HG03025 (cell line): ENCODE data around the gene ATP4B.

Experiments
- ATAC-seq: cut with Tn5 transposase; IDR thresholded peaks from one replicate; pipeline ENCODE4 v1.9.1; 2021; ENCODE audit warnings: mild to moderate bottlenecking, moderate library complexity; ENCODE audit not compliant: unreplicated experiment, low FRiP score

Gene ATP4B

DNA sequence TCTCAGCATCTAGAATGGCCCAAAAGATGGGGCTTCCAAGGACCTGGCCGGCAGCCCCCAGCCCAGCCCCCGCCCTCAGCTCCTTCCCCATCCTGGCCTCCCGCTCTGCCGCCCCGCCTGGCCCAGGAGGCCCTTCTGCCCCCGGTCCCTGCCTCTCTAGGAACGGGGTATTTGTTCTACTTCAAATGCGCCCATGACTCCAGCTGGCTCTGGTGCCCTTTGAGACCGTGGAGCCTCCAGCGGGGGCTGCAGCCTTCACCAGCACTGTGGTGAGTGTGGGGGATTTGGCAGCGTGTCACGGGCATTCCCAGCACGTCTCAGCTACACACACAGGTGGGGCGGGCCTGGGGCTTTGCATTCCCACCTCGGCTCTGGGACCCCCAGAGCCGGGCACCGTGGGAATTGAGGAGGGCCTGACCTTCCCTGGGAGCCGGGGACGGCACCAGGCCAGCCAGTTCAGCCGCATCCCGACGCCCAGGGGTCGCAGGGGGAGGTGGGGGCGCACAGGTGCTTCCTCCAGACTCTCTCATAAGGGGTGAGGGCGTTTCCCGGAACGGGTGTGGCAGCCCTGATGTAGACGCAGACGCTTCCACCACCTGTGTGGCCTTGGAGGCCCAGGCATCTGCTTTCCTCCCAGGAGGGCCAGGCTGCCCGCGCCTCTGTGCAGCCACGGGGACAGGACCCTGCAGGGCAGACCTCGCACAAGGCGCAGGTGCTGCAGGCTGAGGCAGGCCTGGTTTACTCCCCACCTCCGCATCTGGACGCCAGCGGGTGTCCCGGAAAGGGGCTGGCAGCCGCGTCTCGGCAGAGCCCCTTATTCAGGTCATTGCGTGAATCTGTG, 947 bp downstream of the ATP4B start:
- ATAC-seq, result no peak

DNA sequence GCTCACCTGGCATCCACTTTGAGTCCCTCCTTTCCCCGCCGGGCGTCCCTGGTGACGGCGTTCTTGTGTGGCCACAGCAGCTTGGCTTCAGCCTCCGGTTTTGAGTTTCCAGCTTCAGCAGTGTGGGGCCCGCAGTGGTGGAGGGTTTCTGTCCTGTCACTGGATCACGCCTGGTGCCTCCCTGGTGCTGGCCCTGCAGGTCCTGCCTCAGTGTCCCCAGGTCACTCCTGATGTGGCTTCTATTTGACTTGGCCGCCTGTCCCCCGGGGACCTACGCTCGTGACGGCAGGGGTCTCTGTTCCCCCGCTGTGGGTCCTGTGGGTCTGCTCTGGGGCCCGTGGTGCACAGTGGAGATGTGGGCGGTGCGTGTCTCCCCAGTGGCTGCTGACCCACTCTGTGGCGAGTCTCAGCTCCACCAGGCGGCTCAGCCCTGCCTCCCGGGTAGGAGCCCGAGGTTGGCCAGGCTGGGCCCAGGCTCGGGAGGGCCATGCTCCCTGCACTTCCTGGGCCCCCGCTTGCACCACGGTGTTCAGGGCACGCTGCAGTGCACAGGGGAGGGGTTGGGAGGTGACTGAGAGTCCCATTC, 1.9 kb downstream of the ATP4B start:
- ATAC-seq, result no peak

DNA sequence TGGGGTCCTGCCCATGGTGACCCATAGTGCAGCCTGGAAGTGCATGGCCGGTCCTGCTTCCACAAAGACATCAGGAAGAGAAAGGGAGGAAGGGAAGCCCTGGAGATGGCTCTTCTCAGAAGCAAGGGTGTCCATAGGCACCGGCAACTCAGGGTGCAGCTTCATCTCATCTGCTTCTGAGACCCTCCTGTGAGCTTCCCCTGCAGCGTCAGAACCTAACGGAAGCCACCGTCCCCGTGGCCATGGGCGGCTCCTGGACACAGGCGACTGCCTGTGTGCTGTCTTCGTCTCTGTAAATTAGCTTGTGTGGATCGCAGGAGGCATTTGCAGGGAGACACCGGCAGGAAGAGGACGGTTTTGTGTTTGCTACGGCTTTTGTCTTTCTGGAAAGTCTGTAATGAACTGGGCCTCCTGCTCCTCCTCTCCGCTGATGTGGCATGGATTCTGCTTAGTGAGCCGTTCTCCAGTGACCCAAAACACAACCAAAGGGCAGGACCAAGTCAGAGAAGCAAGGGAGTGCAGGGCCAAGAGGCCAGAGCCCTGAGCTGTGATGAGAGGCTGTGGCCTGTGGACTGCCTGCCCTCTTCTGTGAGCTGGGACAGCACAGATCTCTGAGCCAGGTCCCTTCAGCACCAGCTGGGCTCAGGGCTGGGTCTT, 2.5 kb downstream of the ATP4B start:
- no peak for ATAC-seq

DNA sequence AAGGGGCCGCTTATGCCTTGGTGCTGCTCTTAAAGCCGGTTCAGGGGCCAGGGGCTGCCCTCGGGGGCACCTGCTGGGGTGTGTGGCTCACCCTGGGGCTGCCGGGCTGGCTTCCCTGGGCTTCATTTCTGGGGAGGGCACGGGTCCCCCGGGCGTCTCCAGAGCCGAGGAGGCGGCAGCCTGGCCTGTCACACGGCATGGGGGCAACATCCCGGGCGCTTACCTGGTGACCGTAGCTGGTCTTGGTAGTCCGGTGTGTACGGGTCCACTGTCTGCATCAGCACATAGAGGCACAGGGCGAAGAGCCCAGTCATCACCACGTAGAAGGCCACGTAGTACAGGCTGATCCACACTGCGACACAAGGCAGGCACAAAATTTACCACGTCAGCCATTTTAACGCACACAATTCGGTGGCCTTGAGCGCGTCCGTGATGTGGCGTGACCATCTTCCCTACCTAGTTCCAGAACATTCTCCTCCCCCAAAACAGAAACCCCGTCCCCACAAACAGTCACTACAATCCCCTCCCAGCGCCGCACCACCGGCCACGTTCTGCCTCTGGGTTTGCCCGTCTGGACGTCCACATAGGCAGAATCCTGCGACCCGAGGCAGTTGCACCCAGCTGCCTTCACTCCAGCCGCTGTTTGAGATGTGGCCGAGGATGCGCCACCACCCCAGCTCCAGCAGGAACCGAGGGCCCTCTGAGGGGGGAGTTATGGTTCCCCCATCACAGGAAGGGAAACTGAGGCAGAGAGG, 3.2 kb downstream of the ATP4B start:
- ATAC-seq, result no peak

DNA sequence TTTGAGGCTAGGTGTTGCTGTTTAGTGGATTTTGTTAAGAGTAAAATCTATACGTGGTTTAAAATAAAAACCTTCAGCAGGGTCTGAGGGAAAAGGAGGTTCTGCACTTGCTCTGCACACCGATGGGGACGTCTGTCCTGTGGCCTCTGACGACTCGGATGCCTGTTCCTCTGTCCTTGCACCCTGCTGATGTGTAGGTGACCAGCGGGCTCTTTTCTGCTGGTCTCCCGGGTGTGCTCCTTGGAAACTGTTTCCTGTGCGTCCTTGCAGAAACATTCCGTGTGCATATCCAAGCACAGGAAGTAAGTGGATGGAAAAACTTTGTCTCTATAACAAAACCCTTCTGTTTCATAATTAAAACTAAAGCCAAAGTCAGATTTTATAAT, 3.8 kb downstream of the ATP4B start:
- ATAC-seq, result no peak

DNA sequence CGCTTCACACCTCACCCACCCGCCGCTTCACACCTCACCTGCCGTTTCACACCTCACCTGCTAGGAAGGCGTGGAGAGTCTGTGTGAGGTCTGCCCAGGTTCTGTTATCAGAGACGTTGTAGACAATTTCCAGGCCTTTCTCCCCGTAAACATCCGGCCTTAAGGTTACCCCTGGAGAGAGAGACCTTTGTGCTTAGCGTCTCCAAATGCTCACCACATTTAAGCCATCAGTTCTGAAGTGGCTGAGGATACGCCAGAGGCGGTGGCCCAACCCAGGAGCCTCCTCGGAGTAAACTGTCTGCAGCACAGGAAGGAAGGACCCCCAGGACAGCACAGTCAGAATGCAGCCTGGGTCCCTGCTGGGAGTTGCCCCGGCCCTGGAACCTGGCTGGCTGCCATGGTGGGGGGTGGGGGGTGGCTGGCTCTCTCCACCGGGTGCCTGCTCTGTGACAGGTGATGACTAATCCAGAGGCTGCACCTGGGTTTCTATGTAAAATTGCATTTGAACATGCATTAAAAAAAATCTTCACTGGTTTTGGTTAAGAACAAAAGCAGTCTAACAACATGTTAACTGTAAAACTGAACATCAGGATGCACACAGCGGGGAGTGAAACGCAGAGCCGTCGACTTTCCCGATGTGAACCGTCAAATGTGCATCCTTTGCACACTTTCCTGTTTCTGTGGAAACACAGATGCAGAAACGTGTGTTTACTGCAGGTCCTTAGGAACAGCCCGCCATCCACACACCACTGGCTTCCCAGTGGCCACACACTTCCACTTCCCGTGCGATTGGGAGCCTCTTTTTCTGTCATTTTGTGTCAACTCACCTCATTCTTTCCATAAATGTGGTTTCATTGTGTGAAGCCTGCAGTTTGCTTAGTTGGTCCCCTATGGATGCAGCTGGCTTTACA, 4.5 kb downstream of the ATP4B start:
- ATAC-seq, result no peak

DNA sequence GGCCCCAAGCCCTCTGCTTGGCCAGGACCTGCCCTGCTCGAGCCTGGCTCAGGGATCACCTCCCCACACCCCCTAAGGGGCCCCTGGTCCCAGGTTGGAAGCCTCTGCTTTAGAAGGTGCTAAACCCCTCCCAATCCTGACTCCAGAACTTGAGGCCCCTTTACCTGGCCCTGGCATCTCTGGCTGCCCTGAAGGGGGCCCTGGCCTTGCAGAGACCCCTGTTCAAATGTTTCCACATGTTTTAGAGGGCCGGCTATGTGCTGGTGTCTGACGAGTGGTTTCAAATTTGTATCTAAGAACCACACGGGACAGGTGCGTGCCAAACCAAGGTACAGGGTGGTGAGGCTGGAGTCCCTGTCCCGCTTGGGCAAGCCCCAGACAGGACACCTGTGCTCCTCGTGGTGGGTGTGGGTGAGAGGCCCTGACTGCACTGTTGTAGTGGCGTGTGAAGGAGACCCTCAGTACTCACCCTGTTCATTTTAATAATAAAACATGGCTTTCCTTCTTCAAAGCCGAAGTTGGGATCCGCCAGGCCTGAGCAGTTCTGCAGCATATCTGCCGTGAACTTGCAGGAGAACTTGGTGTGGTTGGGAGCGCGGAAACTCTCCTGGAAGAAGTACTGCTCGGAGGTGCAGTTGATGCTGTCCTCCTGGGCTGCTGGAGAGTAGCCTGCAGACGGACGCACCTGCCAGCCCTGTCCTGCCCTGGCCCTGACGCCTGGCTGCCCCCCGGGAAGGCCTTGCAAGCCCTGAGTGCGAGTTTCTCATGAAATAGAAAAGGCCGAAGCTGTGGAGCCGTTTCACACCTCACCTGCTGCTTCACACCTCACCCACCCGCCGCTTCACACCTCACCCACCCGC, 5.4 kb downstream of the ATP4B start:
- no peak for ATAC-seq

DNA sequence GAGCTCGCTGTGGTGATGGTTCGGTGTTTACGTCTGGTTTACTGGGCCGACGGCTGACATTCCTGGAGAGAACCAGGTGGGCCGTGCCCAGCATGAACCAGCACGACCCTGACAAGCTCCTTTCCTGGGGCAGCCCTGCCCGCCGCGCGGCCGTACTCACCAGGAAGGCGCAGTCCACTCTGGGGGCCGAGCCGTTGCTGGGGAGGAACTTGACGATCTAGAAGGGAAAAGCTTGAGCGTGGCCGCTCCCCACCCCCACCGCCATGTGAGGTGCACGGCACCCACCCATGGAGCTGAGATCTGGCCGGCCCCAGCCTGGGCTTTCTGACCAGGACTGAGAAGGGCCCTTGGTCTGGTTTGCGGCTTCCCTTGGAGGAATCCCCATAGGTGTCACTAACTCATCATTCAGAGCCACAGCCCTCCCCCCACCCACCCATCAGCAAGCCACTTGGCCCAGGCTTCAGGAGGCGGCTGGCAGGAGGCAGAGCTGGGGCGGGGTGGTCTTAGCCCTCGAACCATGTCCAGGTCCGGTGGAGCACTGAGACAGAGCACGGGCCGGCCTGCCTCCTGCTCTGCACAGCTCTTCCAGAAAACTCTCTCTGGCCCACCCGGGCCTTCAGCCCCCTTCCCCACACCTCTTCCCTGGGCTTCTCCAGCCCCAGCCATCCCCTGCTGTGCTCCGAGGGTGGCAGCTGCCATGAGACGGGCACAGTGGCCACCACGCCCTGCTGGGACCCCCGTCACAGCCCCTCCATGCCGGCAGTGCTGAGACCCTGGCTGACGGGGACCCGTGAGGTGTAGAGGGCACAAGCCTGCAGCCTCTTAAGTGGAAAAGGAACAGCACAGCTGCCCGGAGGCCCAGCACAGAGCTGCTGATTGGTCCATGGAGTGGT, 6.2 kb downstream of the ATP4B start:
- no peak for ATAC-seq

DNA sequence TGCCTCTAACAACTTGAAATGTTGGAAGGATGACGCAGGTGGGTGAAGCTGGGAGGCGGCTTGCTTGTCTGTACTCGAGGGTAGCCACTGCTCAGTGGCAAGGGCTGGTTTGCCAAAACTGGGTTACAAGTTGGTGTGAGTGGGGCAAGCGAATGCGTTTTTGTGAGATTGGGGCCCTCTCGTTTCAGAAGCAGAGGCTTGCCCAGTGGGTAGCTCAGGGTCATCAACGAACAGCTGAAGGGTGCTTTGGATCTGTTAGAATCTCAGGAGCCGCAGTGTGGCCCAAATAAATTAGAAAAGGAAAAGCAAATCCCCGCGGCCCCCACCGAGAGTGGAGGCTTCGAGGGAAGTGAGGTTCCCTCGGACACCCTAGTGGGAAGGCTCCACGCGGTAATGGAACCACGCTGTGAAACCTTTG, 7.3 kb downstream of the ATP4B start:
- ATAC-seq, result no peak

DNA sequence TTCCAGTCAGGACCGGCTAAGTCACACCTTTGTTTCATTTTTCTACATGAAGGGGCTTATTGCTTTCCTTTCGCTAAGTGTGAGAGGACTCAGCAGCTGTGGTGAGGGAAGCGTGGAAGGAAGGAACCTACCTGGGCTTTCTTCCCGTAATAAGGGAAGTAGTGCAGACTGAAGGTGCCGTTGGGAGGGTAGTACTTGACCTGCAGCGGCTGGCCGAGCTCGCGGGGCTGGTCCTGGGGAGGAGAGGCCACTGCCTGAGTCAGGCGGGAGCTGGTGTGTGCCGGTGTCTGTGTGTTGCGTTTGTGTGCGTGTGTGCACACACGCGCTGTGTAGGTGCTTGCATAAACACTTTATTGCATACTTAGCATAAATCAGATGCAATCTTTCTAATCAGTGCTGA, 7.7 kb downstream of the ATP4B start:
- ATAC-seq, result no peak

DNA sequence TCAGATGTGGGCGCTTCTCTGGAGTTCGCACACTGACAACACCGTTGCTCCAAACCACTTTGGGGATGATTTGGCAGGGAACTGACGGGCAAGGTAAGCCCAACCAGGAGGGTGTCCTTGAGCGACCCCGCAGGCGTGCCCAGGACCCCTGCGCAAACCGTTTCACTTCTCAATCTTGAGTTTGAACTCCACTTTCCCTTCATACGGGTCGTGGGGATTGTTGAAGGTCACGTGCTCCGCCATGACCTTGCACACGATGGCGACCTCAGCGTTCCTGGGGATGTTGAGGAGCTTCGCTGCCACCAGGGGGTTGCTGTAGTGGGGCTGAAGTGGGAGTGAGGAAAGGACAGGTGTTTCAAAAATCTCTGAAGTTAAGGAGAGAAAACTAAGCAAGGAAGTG, 8.8 kb downstream of the ATP4B start:
- no peak for ATAC-seq

DNA sequence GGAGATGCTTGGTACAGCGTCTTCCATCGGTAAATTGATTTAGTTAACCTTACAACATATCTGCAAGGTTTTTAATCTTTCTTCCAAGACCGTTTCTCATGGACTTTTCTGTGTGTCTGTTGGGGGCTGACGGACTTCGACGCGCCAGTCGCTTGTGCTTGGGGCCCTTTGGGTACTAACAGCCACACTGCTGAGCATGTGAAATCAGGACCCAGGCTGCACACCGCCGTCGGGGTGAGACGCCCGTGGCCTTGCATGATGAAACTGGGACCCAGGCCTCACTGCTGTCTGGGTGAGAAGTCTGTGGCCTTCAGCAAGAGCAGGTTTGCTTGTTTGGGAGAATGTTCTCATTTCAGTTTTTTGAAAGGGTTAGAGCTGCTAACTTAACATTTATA, 9.8 kb downstream of the ATP4B start:
- no peak for ATAC-seq

DNA sequence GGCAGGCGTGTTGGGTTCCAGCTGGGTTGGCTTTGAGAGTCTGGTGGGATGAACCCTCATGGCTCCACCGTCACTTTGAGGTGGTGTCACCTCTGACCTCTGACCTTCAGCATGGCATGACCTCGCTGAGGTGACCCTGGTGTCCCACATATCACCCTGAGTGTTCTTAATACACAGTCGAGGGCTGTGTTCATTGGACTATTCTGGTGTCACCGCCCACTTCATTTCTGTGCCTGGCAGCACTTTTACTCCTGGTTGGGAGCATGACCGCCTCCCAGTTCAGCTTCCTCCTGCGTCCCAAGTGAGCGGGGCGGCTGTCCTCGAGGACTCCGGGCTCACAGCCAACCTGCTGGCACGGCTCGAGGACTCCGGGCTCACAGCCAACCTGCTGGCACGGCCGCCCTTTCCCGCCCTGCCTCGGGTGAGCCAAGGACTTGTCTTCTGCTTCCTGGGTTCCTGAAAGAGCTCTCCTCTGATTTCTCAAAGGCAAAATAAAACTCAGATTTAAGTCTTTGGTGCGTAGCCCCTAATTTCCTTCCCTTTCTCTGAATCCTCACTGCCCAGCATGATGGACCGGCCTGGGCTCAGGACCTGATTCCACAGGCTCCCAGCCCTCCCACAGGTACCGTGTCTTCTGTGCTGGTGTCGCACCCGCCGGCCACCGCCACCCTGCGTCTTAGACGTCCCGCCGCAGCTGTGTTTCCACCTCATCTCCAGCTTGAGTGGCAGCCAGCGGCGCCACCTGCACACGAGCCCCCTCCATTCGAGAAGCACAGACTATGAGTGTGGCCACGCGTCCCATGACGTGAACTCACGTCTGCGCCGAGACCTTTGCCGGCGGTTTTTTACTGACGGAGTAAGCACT, 10.4 kb downstream of the ATP4B start:
- no peak for ATAC-seq

DNA sequence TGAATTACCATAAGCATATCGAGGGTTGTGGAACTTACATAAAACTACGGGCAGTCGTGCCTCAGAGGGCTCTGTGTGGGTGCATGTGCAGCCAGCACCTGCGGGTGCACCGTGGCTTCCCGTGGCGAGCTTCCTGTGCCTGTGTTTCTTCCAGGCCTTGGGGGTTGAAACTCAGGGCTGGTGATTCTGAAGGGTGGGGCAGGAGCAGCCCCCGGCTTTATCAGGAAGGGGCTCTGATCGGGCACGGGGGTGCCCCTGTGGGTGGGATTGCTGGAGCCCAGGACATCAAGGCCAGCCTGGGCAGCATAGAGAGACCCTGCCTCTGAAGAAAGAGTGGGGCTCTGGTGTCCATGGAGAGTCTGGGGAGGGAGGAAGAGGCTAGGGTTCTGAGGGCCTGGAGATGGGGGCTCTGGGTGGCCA, 11.1 kb downstream of the ATP4B start:
- no peak for ATAC-seq

DNA sequence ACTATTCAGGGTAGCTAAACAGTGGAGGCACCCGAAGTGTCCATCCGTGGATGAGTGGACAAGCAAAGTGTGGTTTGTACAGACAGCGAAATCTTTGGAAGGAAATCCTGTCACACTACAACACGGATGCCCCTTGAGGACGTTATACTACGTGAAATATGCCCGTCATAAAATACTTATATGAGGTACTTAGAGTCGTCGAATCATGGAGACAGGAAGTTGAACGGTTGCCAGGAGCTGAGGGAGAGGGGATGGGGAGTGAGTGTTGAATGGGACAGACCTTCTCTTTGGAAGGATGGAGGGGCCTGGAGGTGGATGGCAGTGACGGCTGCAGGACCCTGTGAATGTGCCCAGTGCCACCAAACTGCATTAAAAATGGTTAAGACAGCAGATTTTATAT, 11.6 kb downstream of the ATP4B start:
- no peak for ATAC-seq

DNA sequence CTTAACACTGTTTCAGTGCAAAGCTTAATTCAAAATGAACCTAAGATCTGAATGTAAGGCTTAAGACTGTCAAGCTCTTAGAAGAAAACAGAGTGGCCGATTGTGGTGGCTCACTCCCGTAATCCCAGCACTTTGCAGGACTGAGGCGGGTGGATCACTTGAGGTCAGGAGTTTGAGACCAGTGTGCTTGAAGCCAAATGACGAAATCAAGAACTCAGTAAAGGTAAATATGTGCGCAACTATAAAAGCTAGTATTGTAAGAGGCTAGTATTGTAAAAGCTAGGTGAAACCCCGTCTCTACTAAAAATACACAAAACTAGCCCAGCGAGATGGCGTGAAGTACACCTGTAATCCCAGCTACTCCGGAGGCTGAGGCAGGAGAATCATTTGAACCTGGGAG, 12.7 kb downstream of the ATP4B start:
- ATAC-seq, result no peak

DNA sequence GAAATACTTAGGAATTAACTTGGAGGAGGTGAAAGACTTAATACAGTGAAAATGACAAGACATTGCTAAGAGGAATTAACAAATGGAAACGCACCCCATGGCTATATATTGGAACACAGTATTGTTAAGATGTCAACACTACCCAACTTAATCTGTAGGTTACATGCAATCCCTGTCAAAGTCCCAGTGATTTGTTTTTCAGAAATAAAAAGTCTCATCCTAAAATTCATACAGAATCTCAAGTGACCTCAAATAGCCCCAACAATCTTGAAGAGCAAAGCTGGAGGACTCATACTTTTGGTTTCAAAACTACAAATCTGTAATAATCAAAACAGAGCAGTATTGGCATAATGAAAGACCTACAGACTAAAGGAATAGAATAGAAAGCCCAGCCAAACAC, 13.2 kb downstream of the ATP4B start:
- no peak for ATAC-seq
